Measurements from ENCODE around the gene CHMP4A.
A peak's percentile ranks its signal among the peaks of the same experiment; 100 is the strongest.
"Not testable (repeated sequence)": the region's sequence is repeated elsewhere in the genome, so short reads cannot be mapped to it uniquely, and the experiment has no call there.

Gene CHMP4A

DNA sequence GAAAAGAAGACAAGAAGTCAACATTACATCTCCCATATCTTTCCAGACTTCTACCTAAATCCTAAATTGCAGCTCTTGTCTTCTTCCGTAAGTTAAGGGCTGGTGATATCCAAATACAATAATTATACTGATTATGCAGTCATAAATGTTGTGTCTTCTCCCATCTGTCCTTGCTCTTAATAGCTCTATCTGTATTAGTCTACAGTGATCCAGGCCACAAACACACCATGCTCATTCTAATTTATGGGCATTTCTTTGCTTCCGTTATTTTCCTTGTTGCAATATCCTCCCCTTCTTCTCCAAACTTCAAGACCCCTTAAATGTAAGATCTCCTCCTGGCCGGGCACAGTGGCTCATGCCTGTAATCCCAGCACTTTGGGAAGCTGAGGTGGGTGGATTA lies 6.2 kb upstream of the CHMP4A start:
- H3K4me3 ChIP-seq (ENCODE audit: control insufficient read depth, low read depth, low read length), result no peak overlapping the region
- DNase-seq (ENCODE audit: low read depth), result no peak
- TF ChIP-seq CTCF (IDR thresholded peaks at IDR 0.05; ENCODE audit: control insufficient read depth, insufficient read depth, low read depth, low read length, missing control alignments), result no peak

DNA sequence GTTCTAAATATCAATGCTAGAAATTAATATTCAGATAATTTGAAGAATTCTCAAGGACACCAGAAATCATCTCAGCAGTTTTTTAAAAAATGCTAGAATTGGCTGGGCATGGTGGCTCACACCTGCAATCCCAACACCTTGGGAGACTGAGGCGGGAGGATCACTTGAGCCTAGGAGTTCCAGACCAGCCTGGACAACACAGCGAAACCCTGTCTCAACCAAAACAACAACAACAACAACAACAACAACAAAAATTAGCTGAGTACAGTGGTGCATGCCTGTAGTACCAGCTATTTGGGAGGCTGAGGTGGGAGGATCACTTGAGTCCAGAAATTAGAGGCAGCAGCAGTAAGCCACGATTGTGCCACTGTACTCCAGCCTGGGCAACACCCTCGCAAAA lies 5.8 kb upstream of the CHMP4A start:
- TF ChIP-seq CTCF (IDR thresholded peaks at IDR 0.05; ENCODE audit: control insufficient read depth, insufficient read depth, low read depth, low read length, missing control alignments), result no peak
- no peak for DNase-seq (ENCODE audit: low read depth)
- H3K4me3 ChIP-seq (ENCODE audit: control insufficient read depth, low read depth, low read length), result no peak overlapping the region

DNA sequence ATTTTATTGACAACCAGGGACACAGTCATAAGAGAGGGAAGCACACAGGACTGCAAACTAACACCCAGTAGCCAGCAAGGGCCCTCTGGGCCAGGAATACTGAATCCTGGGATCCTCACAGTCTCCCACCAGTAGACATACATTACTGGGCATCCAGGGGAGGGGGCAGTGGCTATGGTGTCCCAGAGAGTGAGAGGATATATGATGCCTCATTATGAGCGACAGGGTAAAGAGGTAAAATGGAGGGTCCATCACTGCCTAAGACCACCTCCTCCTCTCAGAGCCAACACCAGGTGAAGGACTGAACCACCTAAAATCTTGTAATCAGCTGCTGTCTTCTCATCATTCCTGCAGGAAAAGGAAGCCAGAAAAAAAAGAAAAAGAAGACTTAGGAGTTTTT lies 3.6 kb upstream of the CHMP4A start:
- H3K4me3 ChIP-seq (ENCODE audit: control insufficient read depth, low read depth, low read length); DNase-seq (ENCODE audit: low read depth): not testable (repeated sequence)

DNA sequence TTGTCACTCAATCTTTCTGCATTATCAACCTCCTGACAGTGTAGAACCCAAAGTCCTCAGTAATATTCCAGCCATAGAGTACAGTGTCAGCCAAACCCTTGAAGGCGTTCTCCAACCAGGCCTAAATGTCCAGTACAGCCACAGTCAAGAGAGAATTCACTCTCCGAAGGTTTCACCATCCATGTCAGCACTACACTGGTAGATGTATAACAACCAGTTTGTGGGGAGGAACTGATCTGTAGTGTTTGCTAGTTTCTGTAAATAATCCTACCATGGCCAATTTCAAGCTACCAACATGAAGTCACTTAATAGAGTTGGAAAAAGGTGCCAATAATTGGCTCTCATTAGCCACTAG lies 3.0 kb upstream of the CHMP4A start:
- no peak for DNase-seq (ENCODE audit: low read depth)
- peak overlapping the region; percentile 63 for H3K4me3 ChIP-seq (ENCODE audit: control insufficient read depth, low read depth, low read length)
- TF ChIP-seq CTCF (IDR thresholded peaks at IDR 0.05; ENCODE audit: control insufficient read depth, insufficient read depth, low read depth, low read length, missing control alignments), result no peak

- peak within 1 kb of the TSS; percentile 63 for H3K4me3 ChIP-seq (ENCODE audit: control insufficient read depth, low read depth, low read length)
- peak; percentile 54 for TF ChIP-seq CTCF (IDR thresholded peaks at IDR 0.05; ENCODE audit: control insufficient read depth, insufficient read depth, low read depth, low read length, missing control alignments)
- DNase-seq (ENCODE audit: low read depth), result peak; percentile 59
Measured at GRCh38 chr14:24215495-24216344, 2.4 kb upstream of the CHMP4A start, which contains the start of gene MDP1. MDP1 (minus strand) TSS chr14:24216066; CDS start chr14:24215955, 111 bp downstream.

DNA sequence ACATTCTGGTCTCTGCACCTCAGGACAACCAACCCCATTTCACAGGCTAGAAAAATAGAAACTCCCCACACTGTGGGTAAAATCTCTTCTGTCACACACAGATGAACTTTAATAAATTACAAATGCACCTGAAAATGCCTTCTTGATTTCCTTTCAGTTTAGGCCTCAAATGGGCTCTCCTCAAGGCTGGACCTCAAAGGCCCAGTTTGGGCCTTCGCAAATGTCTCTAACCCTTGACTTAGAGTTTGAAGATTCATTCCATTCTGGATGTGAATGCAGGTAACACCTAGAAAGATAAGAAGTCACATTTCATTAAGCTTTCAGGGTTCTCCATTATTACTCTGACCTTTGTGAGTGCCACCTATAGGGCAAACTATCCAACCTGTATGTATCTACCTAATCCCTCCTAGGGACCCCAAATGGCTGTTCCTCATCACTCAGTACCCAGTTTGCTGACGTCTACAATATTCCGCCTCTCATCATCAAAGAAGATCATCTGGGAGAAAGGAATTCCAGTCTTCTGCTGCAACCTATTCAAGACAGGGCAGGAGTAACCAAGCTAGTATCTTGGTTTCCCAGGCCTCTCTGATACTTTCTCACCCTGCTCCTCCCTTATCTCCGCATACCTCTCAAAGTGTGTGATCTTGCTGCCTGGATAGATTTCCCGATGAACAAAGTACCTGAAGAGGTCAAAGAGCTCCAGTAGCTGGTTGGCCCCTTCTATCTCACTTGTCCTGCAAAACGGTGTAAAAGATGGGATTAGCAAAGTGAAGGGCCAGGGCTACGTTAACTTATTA lies 776 bp upstream of the CHMP4A start:
- peak overlapping the region; percentile 80 for H3K4me3 ChIP-seq (ENCODE audit: control insufficient read depth, low read depth, low read length)
- no peak for DNase-seq (ENCODE audit: low read depth)
- TF ChIP-seq CTCF (IDR thresholded peaks at IDR 0.05; ENCODE audit: control insufficient read depth, insufficient read depth, low read depth, low read length, missing control alignments), result no peak

DNA sequence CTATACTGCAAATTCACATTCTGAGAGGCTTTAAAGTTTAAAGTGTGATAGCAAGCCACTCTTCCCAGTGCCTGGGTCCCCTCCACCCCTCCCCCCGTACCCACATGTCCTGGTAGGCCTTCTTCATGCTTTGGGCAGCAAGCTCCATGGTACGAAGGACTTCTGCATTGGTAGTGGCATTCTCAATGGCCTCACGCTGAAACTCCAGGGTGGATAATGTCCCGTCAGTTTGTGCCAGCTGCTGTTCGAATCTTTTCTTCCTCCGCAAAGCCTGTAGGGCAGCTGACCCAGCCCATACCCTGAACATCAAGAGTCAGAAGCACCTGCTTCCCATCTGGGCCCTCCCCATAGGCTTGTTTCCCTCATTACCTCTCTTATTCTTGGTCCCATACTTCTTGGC lies 2.0 kb downstream of the CHMP4A start:
- TF ChIP-seq CTCF (IDR thresholded peaks at IDR 0.05; ENCODE audit: control insufficient read depth, insufficient read depth, low read depth, low read length, missing control alignments), result no peak
- H3K4me3 ChIP-seq (ENCODE audit: control insufficient read depth, low read depth, low read length), result no peak overlapping the region
- no peak for DNase-seq (ENCODE audit: low read depth)

Data from AG09309 (cell line).